B cell (primary cell): ENCODE results near the gene PLPPR1. TPM values are rescaled to one million over a fixed set of nuclear protein-coding genes. Genes with fewer than 3 reads are reported as not detected.

Experiments
- polyA plus RNA-seq: library from polyadenylated mRNA; depleted of rRNA; stranded (reverse); fragments of >200 nt; gene quantifications from 2 replicates; pipeline ENCODE4 v1.2.3, GENCODE V29; 2012
- small RNA-seq: library from RNA; depleted of rRNA; stranded (forward); fragments of <200 nt; gene quantifications from one replicate; pipeline ENCODE3, GENCODE V24; 2012; ENCODE audit warnings: low replicate concordance, low read depth; ENCODE audit not compliant: insufficient read length
- total RNA-seq, 2 donors: library from RNA; stranded (reverse); fragments of 120-200 nt in 1 of 2; gene quantifications; 1 replicate in 1 of 2; 2 replicates in 1 of 2; pipeline versions ENCODE4 v1.2.3 to v1.2.4, GENCODE V29; 2013 to 2022

Gene PLPPR1
- total and polyA plus RNA-seq, 2 donors (not counting 1 experiment from before 2014, with no cell fraction given): not detected

Small RNAs within 50 kb of the gene (small RNA-seq; reads per million reads assigned to genes)
- not detected for gene RF00322
